HCT116 (cell line): ENCODE results near the gene BYSL. TPM values are rescaled to one million over a fixed set of nuclear protein-coding genes. Genes with fewer than 3 reads are reported as not detected.

Source experiments
- ATAC-seq: fragments of 200-7000 bp; cut with Tn5 transposase; 2 replicates; pipeline ENCODE4 v1.9.1; 2020; ENCODE audit warnings: mild to moderate bottlenecking, moderate library complexity
- BruUV-seq: library from RNA; stranded (reverse); fragments of 400-500 nt; replicated peaks from 2 replicates; lab custom pipeline; 2021; lab: Mats Ljungman, UMichigan
- CTCF ChIA-PET: fragments of 300-600 bp; sonication (Branson Sonifier 250); formaldehyde crosslinking; loops from one replicate; lab custom pipeline; 2021; ENCODE audit warnings: antibody characterized with exemption; lab: Charles Lee
- POLR2A ChIA-PET: fragments of 300-600, 350-600 bp; sonication (Branson Sonifier 250); formaldehyde crosslinking; loops from one replicate; lab custom pipeline; 2021; ENCODE audit warnings: antibody characterized with exemption; lab: Charles Lee
- RAD21 ChIA-PET, 2 experiments: fragments of 300-600 bp; sonication (Branson Sonifier 250); formaldehyde crosslinking; loops; one replicate each; lab custom pipeline; 2023; ENCODE audit warnings: low total read pairs in 2 of 2; ENCODE audit not compliant: uncharacterized antibody in 2 of 2, unreplicated experiment in 2 of 2, low non-redundant PET in 1 of 2; lab: Charles Lee
- DNase-seq: peaks from one replicate; pipeline ENCODE4 v3.0.0-alpha.2; 2010; ENCODE audit warnings: low read depth, low spot score
- H2AFZ ChIP-seq: fragments of 200-600 bp; shearing (Covaris generic), sonication (generic); 2 replicates; pipeline ENCODE4 v1.6.1; 2017; ENCODE audit warnings: low read depth, mixed run types, mixed read lengths, antibody characterized with exemption, low read length; ENCODE audit not compliant: poor library complexity, severe bottlenecking
- H3K27ac ChIP-seq: 2 replicates; pipeline ENCODE4 v1.5.1; 2012; ENCODE audit warnings: low read depth, low read length
- H3K27me3 ChIP-seq: fragments of 200-600 bp; sonication (generic); 2 replicates; pipeline ENCODE4 v1.6.1; 2016; ENCODE audit warnings: mixed run types, low read length, mixed read lengths; ENCODE audit not compliant: insufficient read depth
- H3K36me3 ChIP-seq, 2 experiments: fragments of 200-500 bp in 1 of 2; fragments of 200-600 bp in 1 of 2; sonication (Bioruptor generic) in 1 of 2; sonication (generic) in 1 of 2; 2 replicates each; pipeline versions ENCODE4 v1.5.1 to v1.6.1; 2014 to 2016; ENCODE audit warnings: low read length in 2 of 2, inconsistent platforms in 1 of 2, mixed read lengths in 1 of 2, mixed run types in 1 of 2; ENCODE audit not compliant: insufficient read depth in 2 of 2, control insufficient read depth in 1 of 2
- H3K4me1 ChIP-seq, 2 experiments: fragments of 200-600 bp in 1 of 2; sonication (generic) in 1 of 2; 2 replicates each; pipeline versions ENCODE4 v1.5.1 to v1.6.1; 2012 to 2017; ENCODE audit warnings: low read length in 2 of 2, inconsistent platforms in 1 of 2, mild to moderate bottlenecking in 1 of 2, mixed read lengths in 1 of 2, mixed run types in 1 of 2, moderate library complexity in 1 of 2; ENCODE audit not compliant: insufficient read depth in 2 of 2, control insufficient read depth in 1 of 2
- H3K4me2 ChIP-seq: fragments of 200-600 bp; sonication (generic); 2 replicates; pipeline ENCODE4 v1.6.1; 2017; ENCODE audit warnings: mixed run types, low read length, mixed read lengths
- H3K4me3 ChIP-seq, 2 experiments: fragments of 200-600 bp in 1 of 2; sonication (generic) in 1 of 2; replicated peaks in 1 of 2; 2 replicates each; pipeline ENCODE4 v1.5.1; 2011 to 2016; ENCODE audit warnings: low read length in 2 of 2, control low read depth in 1 of 2, low read depth in 1 of 2, mild to moderate bottlenecking in 1 of 2, mixed read lengths in 1 of 2, mixed run types in 1 of 2
- H3K79me2 ChIP-seq: fragments of 200-600 bp; sonication (generic); 2 replicates; pipeline ENCODE4 v1.6.1; 2017; ENCODE audit warnings: mild to moderate bottlenecking, mixed run types, low read length, moderate library complexity, mixed read lengths; ENCODE audit not compliant: insufficient read depth
- H3K9ac ChIP-seq: fragments of 200-600 bp; sonication (generic); 2 replicates; pipeline ENCODE4 v1.6.1; 2016; ENCODE audit warnings: low read length, mixed read lengths
- H3K9me2 ChIP-seq: fragments of 200-600 bp; sonication (generic), shearing (Covaris generic); 2 replicates; pipeline ENCODE4 v1.6.1; 2017; ENCODE audit warnings: mixed run types, mild to moderate bottlenecking, moderate library complexity; ENCODE audit not compliant: insufficient read depth
- H3K9me3 ChIP-seq, 2 experiments: fragments of 200-500 bp in 1 of 2; fragments of 200-600 bp in 1 of 2; sonication (Bioruptor generic) in 1 of 2; sonication (generic) in 1 of 2; 2 replicates each; pipeline ENCODE4 v1.6.1; 2014 to 2017; ENCODE audit warnings: low read length in 2 of 2, mixed read lengths in 2 of 2, inconsistent platforms in 1 of 2, low read depth in 1 of 2, mild to moderate bottlenecking in 1 of 2, mixed run types in 1 of 2, moderate library complexity in 1 of 2; ENCODE audit not compliant: control insufficient read depth in 1 of 2, insufficient read depth in 1 of 2
- H4K20me1 ChIP-seq: fragments of 200-600 bp; sonication (generic), shearing (Covaris generic); 2 replicates; pipeline ENCODE4 v1.6.1; 2017; ENCODE audit warnings: mixed run types, mild to moderate bottlenecking, moderate library complexity; ENCODE audit not compliant: insufficient read depth
- CBX3 ChIP-seq: IDR thresholded peaks from 2 replicates; pipeline ENCODE4 v1.6.1; 2012; ENCODE audit warnings: low read depth
- CEBPB ChIP-seq: IDR thresholded peaks from 2 replicates; pipeline ENCODE4 v1.6.1; 2012; ENCODE audit warnings: low read depth
- CTCF ChIP-seq, 3 experiments: fragments of 200-600 bp in 1 of 3; sonication (generic) in 1 of 3; IDR thresholded peaks in 2 of 3; conservative IDR thresholded peaks in 1 of 3; 2 replicates each; pipeline ENCODE4 v1.5.1; 2012 to 2017; ENCODE audit warnings: low read depth in 2 of 3, low read length in 2 of 3, antibody characterized with exemption in 1 of 3, borderline replicate concordance in 1 of 3, control low read depth in 1 of 3, mild to moderate bottlenecking in 1 of 3, mixed read lengths in 1 of 3, mixed run types in 1 of 3, moderate library complexity in 1 of 3; ENCODE audit not compliant: insufficient read depth in 1 of 3
- EGR1 ChIP-seq: IDR thresholded peaks from 2 replicates; pipeline ENCODE4 v1.6.1; 2012; ENCODE audit warnings: low read depth
- ELF1 ChIP-seq: IDR thresholded peaks from 2 replicates; pipeline ENCODE4 v1.6.1; 2012; ENCODE audit warnings: low read depth, borderline replicate concordance
- EZH2 ChIP-seq: fragments of 200-600 bp; sonication (generic); IDR thresholded peaks from 2 replicates; pipeline ENCODE4 v1.6.1; 2017; ENCODE audit warnings: antibody characterized with exemption, mixed run types
- EZH2phosphoT487 ChIP-seq: fragments of 200-600 bp; IDR thresholded peaks from 2 replicates; pipeline ENCODE4 v1.6.1; 2018; ENCODE audit warnings: antibody characterized with exemption, borderline replicate concordance
- FOSL1 ChIP-seq: IDR thresholded peaks from 2 replicates; pipeline ENCODE4 v1.6.1; 2012; ENCODE audit warnings: low read depth
- JUND ChIP-seq: IDR thresholded peaks from 2 replicates; pipeline ENCODE4 v1.6.1; 2012
- MAX ChIP-seq: IDR thresholded peaks from 2 replicates; pipeline ENCODE4 v1.6.1; 2012
- POLR2AphosphoS5 ChIP-seq: IDR thresholded peaks from 2 replicates; pipeline ENCODE4 v1.6.1; 2011; ENCODE audit warnings: mild to moderate bottlenecking, low read depth, low read length, moderate library complexity
- REST ChIP-seq: IDR thresholded peaks from 2 replicates; pipeline ENCODE4 v1.6.1; 2012; ENCODE audit warnings: low read depth
- SIN3A ChIP-seq: IDR thresholded peaks from 2 replicates; pipeline ENCODE4 v1.6.1; 2012; ENCODE audit warnings: low read depth
- SP1 ChIP-seq: IDR thresholded peaks from 2 replicates; pipeline ENCODE4 v1.6.1; 2012; ENCODE audit warnings: low read depth
- SRF ChIP-seq: IDR thresholded peaks from 2 replicates; pipeline ENCODE4 v1.6.1; 2012; ENCODE audit warnings: low read depth
- YY1 ChIP-seq: IDR thresholded peaks from 2 replicates; pipeline ENCODE4 v1.6.1; 2011; ENCODE audit warnings: low read length, low read depth, moderate library complexity, mild to moderate bottlenecking; ENCODE audit not compliant: insufficient replicate concordance; ENCODE audit errors: extremely low read depth
- ZFX ChIP-seq: fragments of 450-650 bp; IDR thresholded peaks from 2 replicates; pipeline ENCODE4 v1.6.1; 2017
- ZNF274 ChIP-seq: fragments of 200-500 bp; sonication (Bioruptor generic); IDR thresholded peaks from 2 replicates; pipeline ENCODE4 v1.6.1; 2014; ENCODE audit warnings: mild to moderate bottlenecking, low read depth, low read length, inconsistent platforms
- intact Hi-C: fragments of 100-400 bp; cut with micrococcal nuclease; formaldehyde crosslinking; loops from 2 replicates; pipeline ENCODE4 v1.10.0; 2022
- total RNA-seq: library from RNA; stranded (reverse); gene quantifications from one replicate; pipeline ENCODE4 v1.2.1, GENCODE V29; 2021; ENCODE audit not compliant: unreplicated experiment

The BYSL gene
- total RNA-seq, 1 experiment from 2014 or later, result 55.7 TPM

- TF ChIP-seq REST, result no peak
Measured at GRCh38 chr6:41927253-41927652, 6.0 kb downstream of the BYSL start (continued).

GRCh38 chr6:41929924-41930323 is 8.6 kb downstream of the BYSL start:
- Histone ChIP-seq H3K9ac (no peak overlapping the region), H3K36me3 (peaks cover 67 to 77% of the 10 kb centered on the region in 2 experiments; a peak in 3 of 4 replicates), H4K20me1 (peaks cover 5% of the 10 kb centered on the region; the same call in 1 of the 2 replicates), H3K79me2 (peaks cover 58% of the 10 kb centered on the region), H2AFZ (no peak overlapping the region), H3K27me3 (no peaks in the 10 kb centered on the region), H3K27ac (no peak overlapping the region), H3K4me3 (no peak overlapping the region), H3K4me2 (no peak overlapping the region), H3K4me1 (no peaks in the 10 kb centered on the region), H3K9me3 (no peaks in the 10 kb centered on the region), H3K9me2 (no peaks in the 10 kb centered on the region)
- RAD21 ChIA-PET, result no interaction called here
- CTCF ChIA-PET, result interaction anchor here (1.0 to 1.1 kb wide), 2 partner anchors 9 kb away, joined by 3 to 5 read pairs; partner anchors contain the start of genes BYSL and MED20
- POLR2A ChIA-PET, result interaction anchor here (1.3 kb wide), 1 partner anchor 8 kb away, joined by 4 read pairs; the partner anchor contains the start of gene BYSL
- ATAC-seq, result no peak
- BruUV-seq, result no TSS peak
- DNase-seq, result no peak
- intact Hi-C loops, result no loop called here
- TF ChIP-seq EGR1, result no peak
- TF ChIP-seq MAX, result no peak
- no peak for TF ChIP-seq SRF
- no peak for TF ChIP-seq CBX3
- TF ChIP-seq EZH2phosphoT487, result no peak
- no peak for TF ChIP-seq ELF1
- TF ChIP-seq EZH2, result no peak
- no peak for TF ChIP-seq JUND
- no peak for TF ChIP-seq ZNF274
- TF ChIP-seq FOSL1, result no peak
- no peak for TF ChIP-seq SP1
- TF ChIP-seq CEBPB, result no peak
- no peak for TF ChIP-seq REST
- TF ChIP-seq ZFX, result no peak
- no peak for TF ChIP-seq CTCF (IDR thresholded peaks at IDR 0.05 in 2 of 3, conservative IDR thresholded peaks at IDR 0.05 in 1 of 3; ENCODE audit: borderline replicate concordance in 1 of 3, insufficient read depth in 1 of 3, low read depth in 2 of 3, low read length in 2 of 3)
- TF ChIP-seq YY1, result no peak
- TF ChIP-seq POLR2AphosphoS5, result no peak
- no peak for TF ChIP-seq SIN3A
